SW480 (cell line): ENCODE results near the gene GABPA.

ENCODE experiments used
- DNase-seq: peaks from one replicate; pipeline ENCODE4 v3.0.0-alpha.2; 2016; ENCODE audit warnings: low spot score

Gene GABPA

GRCh38 chr21:25811186-25811585 lies 76.4 kb downstream of the GABPA start:
- no peak for DNase-seq

GRCh38 chr21:25813917-25814316 lies 79.1 kb downstream of the GABPA start:
- DNase-seq: no peak

GRCh38 chr21:25818121-25818520 lies 83.3 kb downstream of the GABPA start:
- DNase-seq: no peak

- DNase-seq: no peak
These were observed 83.8 kb downstream of the GABPA start for GRCh38 chr21:25818551-25818950.
